T-helper 1 cell treated with Interleukin-12 subunit alpha and Interleukin-12 subunit beta and Interleukin-4 antibody, amounts not matched to agents 30 ng/mL and 1 ng/mL, for 36 hours (primary cell): ENCODE data around the gene SESN2. TPM values are rescaled to one million over a fixed set of nuclear protein-coding genes. Genes with fewer than 3 reads are reported as not detected.

Experiments used
- intact Hi-C: fragments of 100-400 bp; cut with micrococcal nuclease; formaldehyde crosslinking; loops from one replicate; pipeline ENCODE4 v1.15.1; 2024
- total RNA-seq: library from RNA; stranded (reverse); gene quantifications from 2 replicates; pipeline ENCODE4 v1.2.3, GENCODE V29; 2022

Gene SESN2
- total RNA-seq, 1 donor from 2014 or later = 15.0 TPM

DNA sequence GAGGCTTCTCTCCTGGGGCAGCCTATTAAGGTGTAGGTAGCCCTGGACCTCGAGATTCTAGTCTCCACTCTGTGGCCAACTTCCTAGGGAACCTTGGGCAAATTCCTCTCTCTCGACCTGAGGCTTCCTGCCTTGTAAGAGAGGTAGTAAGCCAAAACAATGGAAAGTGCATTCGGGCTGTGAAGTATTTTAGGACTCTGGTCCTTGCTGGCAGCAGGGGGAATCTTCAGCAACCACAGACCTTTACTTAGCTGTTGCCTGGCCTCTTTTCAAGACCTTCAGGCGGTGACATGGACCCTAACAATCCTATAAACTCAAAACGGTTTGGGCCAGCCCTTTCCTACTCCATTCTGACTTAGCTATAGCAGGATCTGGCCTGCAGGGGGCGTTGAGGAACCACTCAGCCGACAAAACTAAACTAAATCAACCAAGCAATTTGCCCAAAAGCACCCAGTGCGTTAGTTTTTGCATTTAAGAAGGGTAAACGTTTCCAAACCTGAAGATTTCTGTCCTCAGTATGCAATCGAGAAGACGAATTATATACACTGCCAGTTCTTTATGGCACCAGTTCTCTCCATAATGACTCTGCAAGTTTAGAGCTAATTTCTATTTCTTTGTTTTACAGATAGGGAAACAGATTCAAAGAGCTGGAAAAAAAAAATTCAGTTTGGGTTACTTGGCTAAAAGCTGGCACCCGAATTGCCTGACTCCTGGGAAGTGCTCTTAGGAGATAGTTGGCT is 10.9 kb upstream of the SESN2 start:
- intact Hi-C loops = loop anchor here (1.0 to 5.0 kb wide), 13 partner anchors 11 to 934 kb away; partner anchors contain the start of genes EYA3, PHACTR4, SESN2 and SRSF4

DNA sequence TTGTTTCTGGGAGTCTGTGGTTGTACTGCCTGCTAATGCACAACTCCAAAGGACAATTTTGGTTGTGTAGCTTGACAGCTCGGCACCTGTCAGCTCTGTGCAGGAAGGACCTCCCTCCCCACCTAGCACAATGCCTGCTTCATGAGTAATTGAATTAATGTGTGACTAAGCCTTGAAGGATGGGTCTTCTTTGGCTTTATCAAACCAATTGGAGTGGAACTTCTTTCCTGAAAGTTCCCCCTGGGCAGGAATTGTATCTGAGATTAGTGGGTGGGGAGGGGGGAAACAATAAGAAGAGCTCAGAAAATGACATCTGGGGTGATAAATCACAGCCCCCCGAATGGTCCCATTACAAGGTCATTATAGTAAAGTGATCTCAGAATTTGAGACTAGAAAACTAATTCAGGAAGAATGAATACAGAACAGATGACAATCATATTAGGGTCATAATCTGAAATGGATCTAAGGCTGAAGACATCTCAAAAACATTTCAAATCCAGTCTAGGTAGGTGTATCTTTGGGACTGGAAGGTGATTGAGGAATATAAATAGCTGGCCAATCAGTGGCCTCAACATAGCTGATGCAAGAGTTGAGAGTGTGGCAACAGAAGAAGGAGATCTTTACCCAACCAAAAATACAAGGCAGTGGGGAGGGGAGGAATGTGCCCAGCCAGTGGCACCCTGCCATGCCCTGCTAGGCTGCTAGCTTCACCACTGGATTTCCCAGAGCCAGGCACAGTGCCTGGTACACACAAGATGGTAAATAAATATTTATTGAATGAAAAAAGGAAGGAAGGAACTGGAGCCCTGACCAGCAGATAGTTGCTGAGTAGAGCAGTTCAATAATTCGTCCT is 10.1 kb upstream of the SESN2 start:
- intact Hi-C loops = loop anchor here (2.0 to 5.0 kb wide), 6 partner anchors 203 to 933 kb away; partner anchors contain the start of genes SRSF4, STX12 and YTHDF2

DNA sequence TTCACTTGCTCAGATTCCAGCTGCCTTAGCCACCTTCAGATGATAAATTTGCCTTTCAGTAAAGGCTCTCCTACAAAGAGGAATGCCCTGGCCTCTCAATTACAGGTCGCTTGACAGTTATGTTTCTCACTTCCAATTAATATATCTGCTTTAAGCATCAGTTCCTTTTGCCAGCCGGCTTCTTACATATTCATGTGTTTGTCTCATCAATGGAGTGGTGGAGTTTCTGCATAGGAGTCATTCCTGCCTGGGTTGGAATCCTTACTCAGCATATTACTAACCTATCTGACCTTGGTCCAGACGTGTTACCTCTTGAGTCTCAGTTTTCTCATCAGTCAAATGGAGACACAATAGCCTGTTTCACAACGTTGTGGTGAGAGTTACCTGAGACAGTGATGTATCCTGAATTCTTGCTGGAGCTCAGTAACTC is 9.4 kb upstream of the SESN2 start:
- intact Hi-C loops = loop anchor here (2.0 to 5.0 kb wide), 6 partner anchors 202 to 932 kb away; partner anchors contain the start of genes SRSF4, STX12 and YTHDF2

DNA sequence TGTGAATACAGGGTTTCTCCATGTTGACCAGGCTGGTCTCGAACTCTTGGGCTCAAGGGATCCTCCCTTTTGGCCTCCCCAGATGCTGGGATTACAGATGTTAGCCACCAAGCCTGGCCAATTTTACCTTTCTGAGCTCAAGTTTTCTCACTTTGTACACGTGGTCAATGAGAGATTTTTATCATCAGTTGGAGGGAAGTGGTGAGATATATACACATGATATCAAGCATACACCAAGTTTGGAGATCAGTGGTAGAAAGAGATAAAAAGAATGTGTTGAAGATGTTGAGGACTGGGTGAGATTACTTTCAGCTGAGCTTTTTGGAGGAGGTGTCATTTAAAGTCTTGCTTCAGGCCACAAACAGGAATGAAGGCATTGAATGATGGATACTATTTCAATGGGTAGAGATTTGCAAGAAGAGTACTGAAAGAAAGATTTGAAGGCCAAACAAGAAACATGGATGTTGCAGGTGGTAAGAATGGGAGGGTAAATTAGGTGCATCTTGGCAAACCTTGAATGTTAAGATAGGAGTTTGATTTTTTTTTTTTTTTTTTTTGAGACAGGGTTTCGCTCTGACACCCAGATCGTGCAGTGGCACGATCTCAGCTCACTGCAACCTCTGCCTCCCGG is 3.0 kb upstream of the SESN2 start:
- intact Hi-C loops = loop anchor here (5.0 kb wide), 1 partner anchor 671 kb away; no protein-coding TSS in a partner anchor

DNA sequence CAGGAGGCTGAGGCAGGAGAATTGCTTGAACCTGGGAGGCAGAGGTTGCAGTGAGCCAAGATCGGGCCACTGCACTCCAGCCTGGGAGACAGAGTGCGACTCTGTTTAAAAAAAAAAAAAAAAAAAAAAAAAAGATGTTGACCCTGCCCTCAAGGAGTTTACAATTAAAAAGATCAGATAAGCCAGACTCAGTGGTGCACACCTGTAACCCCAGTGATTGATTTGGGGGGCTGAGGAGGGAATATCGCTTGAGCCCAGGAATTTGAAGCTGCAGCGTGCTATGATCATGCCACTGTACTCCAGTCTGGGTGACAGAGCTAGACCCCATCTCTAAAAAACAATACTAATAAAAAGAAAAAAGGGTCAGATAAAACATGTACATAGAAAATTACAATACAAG is 1.6 kb upstream of the SESN2 start:
- intact Hi-C loops = loop anchor here (5.0 kb wide), 1 partner anchor 670 kb away; no protein-coding TSS in a partner anchor

DNA sequence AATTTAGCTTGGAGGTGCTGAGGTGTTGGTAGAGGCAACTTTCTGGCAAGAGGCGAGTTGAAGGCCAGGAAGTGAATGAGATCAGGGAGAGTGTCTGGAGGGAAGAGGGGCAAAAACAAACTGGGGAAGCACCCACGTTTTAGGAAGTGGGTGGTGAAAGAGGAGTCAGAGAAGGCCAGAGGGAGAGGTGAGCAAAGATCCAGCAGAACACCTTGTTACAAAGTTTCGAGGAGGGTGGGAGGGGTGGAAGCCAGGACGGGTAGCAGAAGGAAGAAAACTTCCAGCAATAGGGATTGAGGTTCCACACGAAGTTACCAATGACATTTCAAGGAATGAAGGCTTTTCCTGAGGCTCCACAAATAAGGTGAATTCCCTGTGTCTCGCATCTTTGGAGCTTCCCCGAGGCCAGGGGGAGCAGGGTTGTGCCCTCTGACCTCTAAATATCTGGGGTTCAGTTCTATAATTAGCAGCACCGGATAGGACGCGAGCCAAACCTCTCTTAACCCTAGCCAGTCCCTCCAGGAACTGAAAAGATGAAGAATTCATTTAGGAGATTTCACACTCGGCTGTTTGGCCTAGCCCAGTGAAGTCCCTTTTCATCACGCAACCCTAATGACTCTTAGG is 578 bp upstream of the SESN2 start:
- intact Hi-C loops = loop anchor here (1.0 to 5.0 kb wide), 9 partner anchors 10 to 669 kb away; partner anchors contain the start of genes ATP5IF1, EYA3, PHACTR4 and TRNAU1AP

DNA sequence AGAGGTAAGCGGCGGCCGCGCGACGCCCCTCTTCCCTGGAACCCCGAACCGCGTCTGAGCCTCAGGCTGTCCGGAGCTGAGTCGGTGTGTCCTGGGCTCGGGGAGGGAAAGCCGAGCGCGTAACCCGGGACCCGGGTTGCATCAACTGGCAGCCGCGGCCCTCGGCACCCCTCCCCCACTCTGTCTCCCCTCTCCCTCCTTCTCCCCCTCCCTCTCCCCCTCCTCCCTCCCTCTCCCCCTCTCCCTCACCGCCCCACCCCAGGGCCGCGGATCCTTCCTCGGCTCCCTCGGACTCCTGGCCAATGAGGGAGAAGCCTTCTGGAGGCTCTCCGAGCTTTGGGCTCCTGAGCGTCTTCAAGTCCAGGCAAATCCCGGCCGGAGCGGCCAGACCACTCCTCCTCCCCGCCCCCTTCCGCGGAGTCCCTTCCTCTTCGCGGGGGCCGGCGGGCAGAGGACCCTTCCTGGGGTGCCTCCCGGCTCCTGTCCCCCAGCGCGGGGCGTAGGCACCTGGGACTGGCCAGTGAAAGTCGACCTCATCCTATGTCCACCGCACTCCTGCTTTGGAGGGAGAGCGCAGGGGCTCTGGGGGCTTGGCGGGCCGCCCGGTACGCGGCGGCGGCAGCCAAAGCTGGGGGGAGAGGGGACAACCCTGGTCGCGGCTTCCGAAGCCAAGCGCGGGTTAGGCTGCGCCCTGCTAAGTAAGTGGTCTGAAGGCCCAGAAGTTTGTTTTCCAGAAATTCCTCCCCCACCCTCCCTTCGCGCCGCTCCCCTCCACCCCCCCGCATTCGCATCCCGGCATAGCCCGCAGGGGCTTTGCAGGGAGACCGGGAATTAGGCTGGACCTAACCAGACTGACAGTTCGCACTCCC is 850 bp downstream of the SESN2 start:
- intact Hi-C loops = loop anchor here (1.0 to 5.0 kb wide), 9 partner anchors 12 to 667 kb away; partner anchors contain the start of genes ATP5IF1, EYA3, PHACTR4 and TRNAU1AP

DNA sequence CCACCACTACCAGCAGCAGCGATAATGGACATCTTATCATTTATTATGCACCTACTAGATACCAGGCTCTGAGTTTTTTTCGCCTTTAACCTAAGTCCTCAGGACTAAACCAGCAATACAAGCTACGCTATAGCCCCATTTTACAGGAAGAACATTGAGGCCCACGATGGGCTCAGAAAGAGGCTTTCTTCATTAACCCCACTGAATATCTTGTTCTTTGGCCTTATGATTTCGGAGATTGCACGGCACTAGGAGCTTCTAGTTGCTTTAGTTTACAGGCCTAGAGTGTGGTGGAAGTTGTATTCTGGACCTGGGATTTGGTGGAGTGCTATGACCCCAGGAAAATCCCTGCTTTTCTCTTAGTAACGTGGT is 1.5 kb downstream of the SESN2 start:
- intact Hi-C loops = no loop called here

GRCh38 chr1:28264897-28265296 is 5.6 kb downstream of the SESN2 start:
- intact Hi-C loops = no loop called here

- intact Hi-C loops = no loop called here
Observed at GRCh38 chr1:28265577-28265976, 6.3 kb downstream of the SESN2 start.

GRCh38 chr1:28266920-28267322 is 7.6 kb downstream of the SESN2 start:
- intact Hi-C loops = no loop called here

DNA sequence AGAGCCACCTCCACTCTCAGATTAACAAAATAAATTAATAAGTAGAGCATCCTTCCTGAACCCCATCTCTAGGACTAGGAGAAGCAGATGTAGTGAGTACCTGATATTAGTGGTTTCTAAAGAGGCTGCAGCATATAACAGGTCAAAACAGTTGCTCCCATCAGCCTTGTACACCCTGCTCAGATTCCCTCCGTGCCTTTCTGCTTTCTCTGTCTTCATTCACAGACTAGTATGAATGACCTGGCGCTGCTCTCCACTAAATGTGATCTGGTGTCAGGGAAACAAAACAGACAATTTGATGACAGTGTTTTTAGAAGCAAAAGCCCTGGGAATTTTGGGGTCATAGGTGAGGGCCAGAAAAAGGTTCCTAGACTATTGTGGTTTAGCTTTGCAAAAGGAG is 8.3 kb downstream of the SESN2 start:
- intact Hi-C loops = no loop called here

GRCh38 chr1:28269529-28269928 is 10.2 kb downstream of the SESN2 start:
- intact Hi-C loops = no loop called here

DNA sequence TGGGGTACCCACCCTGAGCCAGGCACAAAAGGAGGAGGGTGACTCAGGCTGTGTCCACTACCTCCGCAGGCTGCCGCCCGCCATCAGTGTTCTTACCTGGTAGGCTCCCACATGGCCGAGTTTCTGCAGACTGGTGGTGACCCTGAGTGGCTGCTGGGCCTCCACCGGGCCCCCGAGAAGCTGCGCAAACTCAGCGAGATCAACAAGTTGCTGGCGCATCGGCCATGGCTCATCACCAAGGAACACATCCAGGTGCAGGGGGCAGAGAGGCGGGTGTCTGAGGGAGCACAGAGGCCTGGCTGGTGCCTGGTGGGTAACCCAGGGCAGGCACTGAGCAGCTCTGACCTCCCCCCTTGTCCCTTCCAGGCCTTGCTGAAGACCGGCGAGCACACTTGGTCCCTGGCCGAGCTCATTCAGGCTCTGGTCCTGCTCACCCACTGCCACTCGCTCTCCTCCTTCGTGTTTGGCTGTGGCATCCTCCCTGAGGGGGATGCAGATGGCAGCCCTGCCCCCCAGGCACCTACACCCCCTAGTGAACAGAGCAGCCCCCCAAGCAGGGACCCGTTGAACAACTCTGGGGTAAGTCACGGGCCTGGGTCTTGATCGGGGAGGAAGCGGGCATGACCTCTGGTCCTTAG is 13.0 kb downstream of the SESN2 start:
- intact Hi-C loops = no loop called here

- intact Hi-C loops = no loop called here
Observed at GRCh38 chr1:28273216-28273860, 14.0 kb downstream of the SESN2 start.

DNA sequence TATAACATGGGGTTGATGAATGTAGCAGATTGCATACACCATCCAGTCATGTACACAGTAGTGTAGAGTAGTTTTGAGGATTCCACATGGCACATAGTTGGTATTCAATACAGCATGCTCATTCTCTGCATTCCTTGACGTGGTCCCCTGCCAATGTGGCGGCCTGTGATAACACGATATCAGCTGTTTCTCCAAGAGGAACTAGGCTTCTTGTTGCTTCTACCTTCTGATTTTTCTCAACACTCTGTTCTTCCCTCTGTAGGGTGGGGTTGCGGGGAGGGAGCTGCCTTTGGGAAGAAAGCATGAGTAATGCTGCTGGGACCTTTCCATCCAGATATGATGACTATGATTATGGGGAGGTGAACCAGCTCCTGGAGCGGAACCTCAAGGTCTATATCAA is 19.4 kb downstream of the SESN2 start:
- intact Hi-C loops = no loop called here

DNA sequence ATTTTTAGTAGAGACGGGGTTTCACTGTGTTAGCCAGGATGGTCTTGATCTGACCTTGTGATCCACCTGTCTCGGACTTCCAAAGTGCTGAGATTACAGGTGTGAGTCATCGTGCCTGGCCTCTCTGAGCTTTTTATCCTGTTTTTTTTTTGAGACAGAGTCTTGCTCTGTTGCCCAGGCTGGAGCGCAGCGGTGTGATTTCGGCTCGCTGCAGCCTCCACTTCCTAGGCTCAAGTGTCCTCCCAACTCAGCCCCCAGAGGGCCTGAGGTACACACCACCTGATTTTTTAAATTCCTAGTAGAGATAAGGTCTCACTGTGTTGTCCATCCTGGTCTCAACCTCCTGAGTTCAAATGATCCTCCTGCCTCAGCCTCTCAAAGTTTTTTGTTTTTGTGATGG is 20.4 kb downstream of the SESN2 start:
- intact Hi-C loops = no loop called here

GRCh38 chr1:28280501-28280900 is 21.2 kb downstream of the SESN2 start:
- intact Hi-C loops = no loop called here

DNA sequence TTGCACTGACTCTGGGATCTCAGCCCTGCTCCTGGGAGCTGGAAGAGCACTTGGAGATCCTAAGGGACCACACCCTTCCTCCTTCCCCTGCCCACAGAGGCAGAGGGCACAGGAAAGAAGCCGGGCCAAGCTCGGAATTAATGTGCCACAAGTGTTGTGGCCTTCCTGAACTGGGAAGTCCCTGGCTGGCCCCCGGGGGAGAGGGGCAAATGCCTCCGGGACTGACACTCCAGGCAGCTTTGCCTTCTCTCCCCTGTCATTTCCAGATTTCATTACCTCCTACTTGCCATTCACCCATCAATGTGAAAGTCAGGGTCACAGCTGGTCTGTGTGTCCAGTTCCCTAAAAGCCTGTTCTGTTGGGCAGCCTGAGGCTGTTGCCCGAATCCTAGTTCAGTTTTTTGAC is 21.7 kb downstream of the SESN2 start:
- intact Hi-C loops = no loop called here
